Colonic mucosa (tissue), 4 donors: ENCODE data around the gene SHPK. TPM values are rescaled to one million over a fixed set of nuclear protein-coding genes. Genes with fewer than 3 reads are reported as not detected.
"Not testable (repeated sequence)": the region's sequence is repeated elsewhere in the genome, so short reads cannot be mapped to it uniquely, and the experiment has no call there.

Experiments used
- DNase-seq: peaks from one replicate; pipeline ENCODE4 v3.0.0-alpha.2; 2020
- H3K27ac ChIP-seq: fragments of 200-600 bp; one replicate; pipeline ENCODE4 v1.8.0; 2021
- H3K27me3 ChIP-seq: fragments of 200-600 bp; one replicate; pipeline ENCODE4 v1.8.0; 2021
- H3K36me3 ChIP-seq: fragments of 200-600 bp; one replicate; pipeline ENCODE4 v1.8.0; 2021
- H3K4me1 ChIP-seq: fragments of 200-600 bp; one replicate; pipeline ENCODE4 v1.8.0; 2021; ENCODE audit warnings: mild to moderate bottlenecking
- H3K4me3 ChIP-seq: fragments of 200-600 bp; one replicate; pipeline ENCODE4 v1.8.0; 2021
- H3K9ac ChIP-seq, 2 donors: one replicate each; pipeline ENCODE4 v1.7.0; 2013; ENCODE audit warnings: control low read depth in 2 of 2, low read depth in 2 of 2, low read length in 2 of 2
- H3K9me3 ChIP-seq: fragments of 200-600 bp; one replicate; pipeline ENCODE4 v1.8.0; 2021
- intact Hi-C: fragments of 100-400 bp; cut with DNase I; formaldehyde crosslinking; loops from one replicate; pipeline ENCODE4 v1.14.1; 2022
- total RNA-seq, 2 donors: library from RNA; stranded (reverse); fragmentation: NEBNext Ultra II Directional in 1 of 2; extraction: Animal tissue kit (Norgen Biotek cat#: 25700) in 1 of 2; gene quantifications; one replicate each; pipeline ENCODE4 v1.2.1, GENCODE V29; 2021
- TF ChIP-seq, protein P1 (sequence below): fragments of 200-600 bp; IDR thresholded peaks from one replicate; pipeline ENCODE4 v1.8.0; 2022; ENCODE audit warnings: antibody characterized with exemption, mild to moderate bottlenecking
- donor health status: healthy.
- donor health status: DM: no; HTN: no; CAD: no.
- donor health status: DM: no; HTN: no; CAD: no.

SHPK gene
- total RNA-seq, 2 donors from 2014 or later = 21.5 to 23.5 TPM

DNA sequence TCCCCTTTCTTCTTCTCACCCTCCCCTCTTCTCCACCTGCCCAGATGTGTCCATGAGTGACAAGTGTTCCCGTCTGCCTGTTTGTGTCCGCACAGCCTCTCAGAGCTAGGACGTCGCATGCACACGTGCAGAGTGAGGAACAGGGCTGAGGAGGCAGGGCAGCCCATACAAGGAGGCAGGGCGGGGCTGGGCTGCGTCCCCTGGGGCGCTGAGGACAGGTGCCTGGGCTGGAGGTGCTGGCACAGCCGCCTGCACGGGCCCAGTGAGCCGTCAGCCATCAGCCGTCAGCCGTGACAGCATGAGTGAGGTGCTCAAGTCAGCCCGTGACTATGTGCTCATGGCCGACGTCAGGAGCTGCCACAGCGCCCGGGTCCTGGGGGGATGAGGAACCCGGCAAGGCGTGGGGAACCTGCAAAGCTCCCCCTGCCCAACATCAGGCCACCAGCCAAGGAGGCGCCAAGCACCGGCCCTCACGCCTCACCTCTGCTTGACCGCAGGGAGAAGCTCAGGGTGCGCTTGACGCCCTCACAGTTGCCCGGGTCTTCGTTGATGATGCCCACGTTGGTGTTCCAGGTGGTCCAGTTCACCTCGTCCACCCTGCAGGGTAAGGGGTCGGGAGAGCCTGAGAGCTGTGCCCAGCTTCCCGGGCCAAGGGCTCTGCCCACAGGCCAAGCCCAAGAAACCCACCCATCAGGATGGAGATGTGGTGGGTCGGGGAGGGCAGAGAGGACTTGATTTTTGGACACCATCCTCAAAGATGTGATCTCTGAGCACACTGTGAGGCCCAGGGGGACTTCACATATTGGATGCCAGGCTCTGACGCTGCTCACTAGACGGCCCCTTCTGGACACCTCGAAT lies 64.8 kb downstream of the SHPK start:
- Histone ChIP-seq H3K27me3 (no peaks in the 10 kb centered on the region), H3K4me3 (no peak overlapping the region), H3K4me1 (no peaks in the 10 kb centered on the region), H3K9me3 (no peaks in the 10 kb centered on the region), H3K36me3 (no peaks in the 10 kb centered on the region), H3K9ac (no peak overlapping the region), H3K27ac (no peak overlapping the region)
- no peak for DNase-seq
- TF ChIP-seq, protein P1, sequence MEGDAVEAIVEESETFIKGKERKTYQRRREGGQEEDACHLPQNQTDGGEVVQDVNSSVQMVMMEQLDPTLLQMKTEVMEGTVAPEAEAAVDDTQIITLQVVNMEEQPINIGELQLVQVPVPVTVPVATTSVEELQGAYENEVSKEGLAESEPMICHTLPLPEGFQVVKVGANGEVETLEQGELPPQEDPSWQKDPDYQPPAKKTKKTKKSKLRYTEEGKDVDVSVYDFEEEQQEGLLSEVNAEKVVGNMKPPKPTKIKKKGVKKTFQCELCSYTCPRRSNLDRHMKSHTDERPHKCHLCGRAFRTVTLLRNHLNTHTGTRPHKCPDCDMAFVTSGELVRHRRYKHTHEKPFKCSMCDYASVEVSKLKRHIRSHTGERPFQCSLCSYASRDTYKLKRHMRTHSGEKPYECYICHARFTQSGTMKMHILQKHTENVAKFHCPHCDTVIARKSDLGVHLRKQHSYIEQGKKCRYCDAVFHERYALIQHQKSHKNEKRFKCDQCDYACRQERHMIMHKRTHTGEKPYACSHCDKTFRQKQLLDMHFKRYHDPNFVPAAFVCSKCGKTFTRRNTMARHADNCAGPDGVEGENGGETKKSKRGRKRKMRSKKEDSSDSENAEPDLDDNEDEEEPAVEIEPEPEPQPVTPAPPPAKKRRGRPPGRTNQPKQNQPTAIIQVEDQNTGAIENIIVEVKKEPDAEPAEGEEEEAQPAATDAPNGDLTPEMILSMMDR = no peak
- intact Hi-C loops = no loop called here

DNA sequence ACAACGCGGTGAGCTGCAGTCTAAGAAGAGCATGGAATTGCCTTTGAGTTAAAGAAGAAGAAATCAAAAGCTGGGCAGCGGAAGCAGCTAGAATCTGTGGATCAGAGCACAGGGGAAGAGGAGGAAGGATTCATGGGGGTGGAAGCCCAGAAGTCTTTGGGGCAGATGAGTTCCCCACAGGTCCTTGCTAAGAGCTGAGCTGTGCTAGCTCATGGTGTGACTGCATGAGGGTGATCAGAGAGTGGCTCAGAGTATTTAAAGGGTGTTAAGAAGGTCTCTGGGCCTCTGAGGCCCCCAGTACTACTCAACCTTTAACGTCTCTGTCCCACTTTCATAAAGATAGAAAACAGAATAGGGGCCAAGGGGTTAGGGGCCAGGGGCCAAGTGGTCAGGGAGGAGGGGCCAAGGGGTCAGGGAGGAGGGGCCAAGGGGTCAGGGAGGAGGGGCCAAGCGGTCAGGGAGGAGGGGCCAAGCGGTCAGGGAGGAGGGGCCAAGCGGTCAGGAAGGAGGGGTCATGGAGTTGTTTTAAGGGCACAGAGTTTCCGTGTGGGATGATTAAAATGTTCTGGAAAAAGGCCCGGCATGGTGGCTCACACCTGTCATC lies 66.4 kb downstream of the SHPK start:
- Histone ChIP-seq H3K9ac (no peak overlapping the region), H3K27ac (no peak overlapping the region), H3K27me3 (no peaks in the 10 kb centered on the region), H3K36me3 (no peaks in the 10 kb centered on the region), H3K9me3 (no peaks in the 10 kb centered on the region), H3K4me3 (no peak overlapping the region), H3K4me1 (no peaks in the 10 kb centered on the region)
- intact Hi-C loops = no loop called here
- no peak for DNase-seq
- TF ChIP-seq, protein P1 = no peak

DNA sequence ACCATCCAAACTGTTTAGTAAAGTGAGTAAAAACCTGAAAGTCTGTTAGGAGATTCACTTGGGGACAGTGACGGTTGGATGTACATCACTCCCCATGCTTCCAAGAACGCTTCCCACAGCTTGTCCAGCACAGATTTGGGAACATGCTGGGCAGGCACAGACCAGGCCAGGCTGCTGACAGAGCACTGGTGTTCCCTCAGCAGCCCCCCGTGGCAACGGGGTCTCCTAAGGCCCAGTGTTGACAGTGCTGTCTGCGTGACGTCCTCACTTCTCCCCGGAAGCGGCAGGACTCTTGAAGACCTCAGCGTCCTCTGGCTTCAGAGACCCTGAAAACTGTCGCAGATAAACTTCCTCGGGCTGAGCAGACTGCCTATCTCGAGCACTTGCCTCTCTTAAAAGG lies 69.5 kb downstream of the SHPK start:
- no peak overlapping the region for H3K27ac ChIP-seq
- H3K36me3 ChIP-seq = no peaks in the 10 kb centered on the region
- intact Hi-C loops = no loop called here
- TF ChIP-seq, protein P1 = no peak
- no peak overlapping the region for H3K4me3 ChIP-seq
- H3K27me3 ChIP-seq = no peaks in the 10 kb centered on the region
- H3K4me1 ChIP-seq = no peaks in the 10 kb centered on the region
- H3K9ac ChIP-seq = no peak overlapping the region
- H3K9me3 ChIP-seq = no peaks in the 10 kb centered on the region
- no peak for DNase-seq

DNA sequence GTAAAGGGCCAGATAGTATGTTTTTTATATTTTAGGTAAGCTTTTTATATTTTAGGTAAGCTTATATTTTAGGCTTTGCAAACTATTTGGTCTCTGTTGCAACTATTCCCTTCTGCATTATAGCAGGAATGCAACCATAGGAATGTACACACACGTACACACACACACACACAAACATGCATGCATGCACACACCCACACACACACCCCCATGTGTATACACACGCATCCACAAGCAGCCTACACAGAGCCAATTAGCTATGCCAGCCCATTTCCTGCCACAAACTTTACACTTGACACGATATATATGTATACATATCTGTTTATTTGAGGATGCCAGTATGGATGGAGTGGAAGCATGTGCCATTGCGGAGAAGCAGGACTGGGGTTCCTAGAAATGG lies 70.9 kb downstream of the SHPK start:
- no peak overlapping the region for H3K9ac ChIP-seq
- TF ChIP-seq, protein P1 = no peak
- no peak for DNase-seq
- no peaks in the 10 kb centered on the region for H3K4me1 ChIP-seq
- H3K4me3 ChIP-seq = no peak overlapping the region
- no peaks in the 10 kb centered on the region for H3K9me3 ChIP-seq
- intact Hi-C loops = no loop called here
- H3K27ac ChIP-seq = no peak overlapping the region
- no peaks in the 10 kb centered on the region for H3K36me3 ChIP-seq
- H3K27me3 ChIP-seq = no peaks in the 10 kb centered on the region

DNA sequence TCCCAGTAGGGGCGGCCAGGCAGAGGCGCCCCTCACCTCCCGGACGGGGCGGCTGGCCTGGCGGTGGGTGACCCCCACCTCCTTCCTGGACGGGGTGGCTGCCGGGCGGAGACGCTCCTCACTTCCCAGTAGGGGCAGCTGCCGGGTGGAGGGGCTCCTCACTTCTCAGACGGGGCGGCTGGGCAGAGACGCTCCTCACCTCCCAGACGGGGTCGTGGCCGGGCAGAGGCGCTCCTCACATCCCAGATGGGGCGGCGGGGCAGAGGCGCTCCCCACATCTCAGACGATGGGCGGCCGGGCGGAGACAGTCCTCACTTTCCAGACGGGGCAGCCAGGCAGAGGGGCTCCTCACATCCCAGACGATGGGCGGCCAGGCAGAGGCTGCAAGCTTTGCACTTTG lies 71.8 kb downstream of the SHPK start:
- H3K27ac ChIP-seq, H3K9ac ChIP-seq, H3K36me3 ChIP-seq, DNase-seq, H3K4me1 ChIP-seq, intact Hi-C loops, H3K4me3 ChIP-seq, H3K9me3 ChIP-seq, H3K27me3 ChIP-seq: not testable (repeated sequence)

DNA sequence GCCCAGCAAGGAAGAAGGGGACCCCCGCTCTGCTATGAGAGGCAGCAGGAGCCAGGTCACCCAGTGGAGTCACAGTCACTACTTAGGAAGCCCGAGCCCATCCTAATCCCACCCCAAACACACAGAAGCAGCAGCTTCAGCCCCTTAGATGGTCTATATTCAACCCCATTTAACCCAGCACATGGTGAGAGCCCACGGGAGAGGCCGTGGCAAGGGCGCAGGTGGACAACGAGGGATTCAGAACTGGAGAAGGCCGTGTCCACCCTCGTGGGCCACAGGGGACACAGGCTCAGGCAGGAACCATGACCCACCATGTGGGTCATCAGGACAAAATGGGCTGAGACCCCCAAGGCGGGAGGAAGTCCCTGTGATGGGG lies 76.8 kb downstream of the SHPK start:
- TF ChIP-seq, protein P1 = no peak
- Histone ChIP-seq H3K9ac (peak overlapping the region in 1 of 2 donors; percentile 16), H3K27ac (no peak overlapping the region), H3K4me1 (peaks cover 4% of the 10 kb centered on the region), H3K27me3 (no peaks in the 10 kb centered on the region), H3K4me3 (no peak overlapping the region), H3K9me3 (no peaks in the 10 kb centered on the region), H3K36me3 (no peaks in the 10 kb centered on the region)
- intact Hi-C loops = no loop called here
- DNase-seq = no peak
